Skeletal muscle tissue (tissue), 4 donors: ENCODE results near the gene ROR1. TPM values are rescaled to one million over a fixed set of nuclear protein-coding genes. Genes with fewer than 3 reads are reported as not detected.

Experiments used
- H3K27ac ChIP-seq: one replicate; pipeline ENCODE4 v1.7.0; 2013; ENCODE audit warnings: mild to moderate bottlenecking, low read depth, low read length, inconsistent platforms
- H3K27me3 ChIP-seq, 3 donors: one replicate each; pipeline ENCODE4 v1.7.0; 2013; ENCODE audit warnings: low read length in 3 of 3; ENCODE audit not compliant: control insufficient read depth in 3 of 3, insufficient read depth in 3 of 3
- H3K36me3 ChIP-seq, 3 donors: one replicate each; pipeline ENCODE4 v1.7.0; 2013; ENCODE audit warnings: low read length in 3 of 3; ENCODE audit not compliant: control insufficient read depth in 3 of 3, insufficient read depth in 3 of 3
- H3K4me1 ChIP-seq, 3 donors: one replicate each; pipeline ENCODE4 v1.7.0; 2013; ENCODE audit warnings: low read length in 3 of 3, mild to moderate bottlenecking in 3 of 3; ENCODE audit not compliant: control insufficient read depth in 3 of 3, insufficient read depth in 3 of 3
- H3K4me3 ChIP-seq, 3 donors: one replicate each; pipeline ENCODE4 v1.7.0; 2013; ENCODE audit warnings: low read length in 3 of 3
- H3K9ac ChIP-seq, 3 donors: one replicate each; pipeline ENCODE4 v1.7.0; 2013; ENCODE audit warnings: low read length in 3 of 3, mild to moderate bottlenecking in 3 of 3, moderate library complexity in 2 of 3, low read depth in 1 of 3
- H3K9me3 ChIP-seq, 3 donors: one replicate each; pipeline ENCODE4 v1.7.0; 2013; ENCODE audit warnings: low read length in 3 of 3; ENCODE audit not compliant: control insufficient read depth in 3 of 3
- total RNA-seq: library from RNA; depleted of rRNA; stranded (reverse); fragments of >200 nt; gene quantifications from one replicate; pipeline ENCODE4 v1.2.3, GENCODE V29; 2014
- donor health status: Osteomylitis.

ROR1 gene
- total RNA-seq, 1 donor from 2014 or later = 7.8 TPM

DNA sequence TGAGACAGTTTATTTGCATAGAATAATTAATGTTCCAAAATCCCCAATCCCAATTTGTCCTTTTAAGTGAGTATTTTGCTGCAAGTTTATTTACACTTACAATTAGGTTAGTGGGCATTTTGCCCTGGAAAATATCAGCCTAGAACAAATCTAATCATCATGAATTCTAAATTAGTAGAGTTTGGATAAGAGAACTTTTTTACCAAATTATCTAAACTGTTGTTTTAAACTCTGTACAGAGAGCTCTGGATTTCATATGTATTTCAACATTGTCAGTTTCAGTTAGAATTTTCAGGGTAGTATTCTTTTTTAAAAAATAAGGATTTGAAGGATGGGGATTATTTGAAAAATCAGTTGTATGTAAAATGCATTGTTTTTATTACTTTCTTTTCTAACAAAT lies 401.8 kb downstream of the ROR1 start:
- H3K4me1 ChIP-seq = peaks cover 5 to 8% (median 6%) of the 10 kb centered on the region in 3 donors
- peaks cover 0 to 6% (median 0%) of the 10 kb centered on the region in 3 donors for H3K36me3 ChIP-seq
- no peaks in the 10 kb centered on the region for H3K9me3 ChIP-seq
- no peak overlapping the region for H3K9ac ChIP-seq
- H3K27ac ChIP-seq = no peak overlapping the region
- no peaks in the 10 kb centered on the region for H3K27me3 ChIP-seq
- no peak overlapping the region for H3K4me3 ChIP-seq

DNA sequence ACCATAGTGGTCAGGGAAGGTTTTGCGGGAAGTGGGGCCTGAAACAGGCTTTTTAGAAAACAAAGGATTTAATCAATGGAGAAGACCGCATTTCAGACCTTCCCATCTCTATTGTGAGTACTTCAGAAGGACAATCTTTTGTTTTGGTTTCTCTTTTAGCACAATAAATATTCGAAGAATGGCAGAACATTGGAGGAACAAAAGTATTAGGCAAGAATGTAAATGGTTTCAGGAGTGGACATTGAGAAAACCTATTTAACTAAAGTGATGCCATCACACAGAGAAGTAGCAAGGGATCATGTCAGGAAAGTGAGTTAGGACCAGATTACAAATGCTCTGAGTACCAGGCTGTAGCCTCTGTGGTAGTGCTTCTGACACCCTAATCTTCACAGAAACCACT lies 402.8 kb downstream of the ROR1 start:
- Histone ChIP-seq H3K4me1 (peaks cover 5 to 8% (median 6%) of the 10 kb centered on the region in 3 donors), H3K9ac (no peak overlapping the region), H3K9me3 (no peaks in the 10 kb centered on the region), H3K27me3 (no peaks in the 10 kb centered on the region), H3K4me3 (no peak overlapping the region), H3K36me3 (peaks cover 0 to 6% (median 0%) of the 10 kb centered on the region in 3 donors), H3K27ac (no peak overlapping the region)

DNA sequence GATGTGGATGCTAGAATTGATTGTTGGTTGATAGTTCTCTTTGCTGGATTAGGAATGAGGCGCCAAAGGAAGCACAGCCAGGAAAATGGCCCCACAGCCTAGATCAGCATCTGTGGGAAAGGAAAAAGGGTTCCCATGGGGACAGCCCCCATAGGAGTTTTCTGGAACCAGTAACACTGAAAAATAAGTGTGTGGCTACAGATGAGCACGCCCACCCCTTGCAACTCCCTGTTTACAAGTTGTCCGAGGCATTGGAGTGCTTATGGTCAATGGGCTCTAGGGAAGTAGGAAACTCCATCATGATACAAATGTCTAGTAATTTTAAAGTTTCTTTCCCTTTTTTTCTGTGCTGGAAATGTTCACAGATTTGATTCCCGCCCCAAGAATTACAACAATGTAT lies 405.8 kb downstream of the ROR1 start:
- H3K27ac ChIP-seq = no peak overlapping the region
- H3K4me3 ChIP-seq = no peak overlapping the region
- H3K9me3 ChIP-seq = no peaks in the 10 kb centered on the region

DNA sequence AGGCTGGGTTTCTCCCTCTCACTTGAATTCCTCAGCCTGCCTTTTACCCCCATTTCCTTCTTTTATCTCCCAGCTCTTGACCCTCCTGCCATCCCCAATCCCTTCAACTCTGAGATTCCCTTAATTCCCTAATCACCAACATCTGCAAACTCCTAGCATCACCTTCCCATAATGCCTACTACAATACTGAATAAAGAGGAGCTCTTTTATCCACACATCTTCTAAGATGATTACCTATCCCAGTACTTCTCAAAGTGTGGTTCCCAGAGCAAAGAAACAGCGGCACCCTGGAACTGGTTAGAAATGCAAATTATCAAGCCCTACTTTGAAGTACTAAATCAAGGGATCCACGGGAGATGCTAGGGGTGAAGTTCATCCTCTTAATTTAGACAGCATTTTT lies 408.4 kb downstream of the ROR1 start:
- Histone ChIP-seq H3K27ac (no peak overlapping the region), H3K4me1 (peaks cover 3 to 11% (median 6%) of the 10 kb centered on the region in 3 donors), H3K36me3 (peaks cover 0 to 6% (median 0%) of the 10 kb centered on the region in 3 donors), H3K27me3 (no peaks in the 10 kb centered on the region), H3K9me3 (no peaks in the 10 kb centered on the region), H3K4me3 (no peak overlapping the region), H3K9ac (no peak overlapping the region)

More for the DNA sequence above, 405.8 kb downstream of the ROR1 start:
- no peak overlapping the region for H3K9ac ChIP-seq
- no peaks in the 10 kb centered on the region for H3K27me3 ChIP-seq
- H3K36me3 ChIP-seq = peaks cover 0 to 6% (median 0%) of the 10 kb centered on the region in 3 donors
- peaks cover 3 to 11% (median 6%) of the 10 kb centered on the region in 3 donors for H3K4me1 ChIP-seq

DNA sequence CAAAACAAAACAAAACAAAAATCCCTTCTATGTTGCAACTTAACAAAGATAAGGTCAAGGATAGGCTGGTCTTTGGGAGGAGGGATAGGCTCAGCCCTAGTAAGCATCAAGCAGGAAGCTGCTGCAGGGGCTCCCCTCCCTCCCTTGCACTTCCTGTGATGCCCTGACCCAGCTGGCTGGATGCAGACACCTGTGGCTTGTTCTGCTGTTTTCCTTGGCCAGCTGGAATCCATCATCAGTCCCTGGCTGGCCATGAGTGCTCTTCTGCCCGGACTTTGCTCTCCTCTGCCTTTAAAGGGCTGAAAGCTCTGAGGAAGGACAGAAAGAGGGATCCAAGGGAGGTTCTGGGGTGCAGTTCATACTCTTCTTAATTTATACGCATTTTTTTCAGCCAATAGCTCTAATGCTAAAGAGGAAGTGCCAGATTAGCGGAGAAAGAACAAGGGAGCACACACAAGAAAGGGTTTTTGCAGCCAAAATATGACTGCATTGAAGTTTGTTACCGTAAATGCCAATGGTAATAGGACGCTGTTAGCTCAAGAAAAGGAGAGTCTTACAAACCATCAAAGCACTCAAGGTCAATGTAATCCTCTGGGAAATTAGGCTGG lies 409.7 kb downstream of the ROR1 start:
- H3K9ac ChIP-seq = peak overlapping the region in 1 of 3 donors; percentile 28
- H3K9me3 ChIP-seq = no peaks in the 10 kb centered on the region
- no peaks in the 10 kb centered on the region for H3K27me3 ChIP-seq
- peaks cover 0 to 2% (median 0%) of the 10 kb centered on the region in 3 donors for H3K36me3 ChIP-seq
- H3K27ac ChIP-seq = no peak overlapping the region
- H3K4me3 ChIP-seq = peak overlapping the region in 1 of 3 donors; percentile 25
- H3K4me1 ChIP-seq = peaks cover 3 to 11% (median 6%) of the 10 kb centered on the region in 3 donors

DNA sequence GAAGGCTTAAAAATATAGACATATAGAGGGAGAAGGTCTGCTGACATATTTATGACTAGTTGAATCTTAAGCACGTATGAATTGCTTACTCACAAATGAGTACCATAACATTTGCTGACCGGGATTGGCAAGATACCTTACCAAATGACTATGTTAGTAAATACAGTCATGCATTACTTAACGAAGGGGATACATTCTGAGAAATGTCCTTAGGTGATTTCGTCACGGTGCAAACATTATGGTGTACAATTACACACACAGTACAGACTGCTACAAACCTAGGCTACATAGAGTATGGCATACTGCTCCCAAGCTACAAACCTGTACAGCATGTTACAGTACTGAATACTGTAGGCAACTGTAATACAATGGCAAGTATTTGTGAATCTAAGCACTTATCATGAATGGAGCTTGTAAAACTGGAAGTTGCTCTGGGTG lies 410.2 kb downstream of the ROR1 start:
- Histone ChIP-seq H3K4me1 (peaks cover 3 to 11% (median 6%) of the 10 kb centered on the region in 3 donors), H3K9me3 (no peaks in the 10 kb centered on the region), H3K27ac (no peak overlapping the region), H3K27me3 (no peaks in the 10 kb centered on the region), H3K9ac (peak overlapping the region in 1 of 3 donors; percentile 28), H3K4me3 (peak overlapping the region in 1 of 3 donors; percentile 25), H3K36me3 (no peaks in the 10 kb centered on the region)

DNA sequence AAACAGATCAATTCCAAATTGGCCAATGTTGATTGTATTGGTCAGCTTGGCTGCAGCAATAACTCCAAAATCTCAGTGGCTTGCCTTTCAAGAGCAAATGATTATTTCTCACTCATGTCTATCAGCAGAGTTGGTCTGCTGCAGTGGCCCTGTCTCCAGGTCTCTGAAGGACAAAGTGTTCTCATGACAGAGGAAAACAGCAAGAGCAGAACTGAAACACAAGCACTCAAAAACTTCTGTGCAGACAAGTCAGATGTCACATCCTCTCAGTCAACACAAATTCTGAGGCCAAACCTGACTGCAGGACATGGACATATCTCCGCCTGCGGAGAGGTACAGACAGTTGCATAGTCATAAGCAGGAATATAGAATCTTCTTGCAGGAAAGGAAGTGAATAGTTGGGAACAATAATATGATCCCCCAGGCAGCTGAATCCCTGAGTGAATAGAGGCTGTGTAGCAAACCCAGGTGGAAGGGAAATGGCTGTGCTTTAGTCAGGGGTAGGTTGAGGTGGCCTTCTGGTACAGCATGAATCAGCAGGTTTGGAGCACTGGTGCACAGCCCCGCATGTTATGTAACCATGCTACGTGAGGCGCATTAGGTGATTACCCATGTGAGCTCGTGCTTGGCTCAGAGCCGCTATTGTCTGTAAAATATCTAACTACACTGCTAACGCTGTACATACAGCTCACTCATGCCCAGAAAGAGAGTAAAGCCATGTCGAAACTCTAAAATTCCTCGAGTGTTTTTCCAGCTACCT lies 412.5 kb downstream of the ROR1 start:
- peaks cover 3 to 11% (median 6%) of the 10 kb centered on the region in 3 donors for H3K4me1 ChIP-seq
- H3K9ac ChIP-seq = no peak overlapping the region
- no peaks in the 10 kb centered on the region for H3K36me3 ChIP-seq
- H3K27ac ChIP-seq = no peak overlapping the region
- H3K9me3 ChIP-seq = no peaks in the 10 kb centered on the region
- H3K4me3 ChIP-seq = no peak overlapping the region
- no peaks in the 10 kb centered on the region for H3K27me3 ChIP-seq

DNA sequence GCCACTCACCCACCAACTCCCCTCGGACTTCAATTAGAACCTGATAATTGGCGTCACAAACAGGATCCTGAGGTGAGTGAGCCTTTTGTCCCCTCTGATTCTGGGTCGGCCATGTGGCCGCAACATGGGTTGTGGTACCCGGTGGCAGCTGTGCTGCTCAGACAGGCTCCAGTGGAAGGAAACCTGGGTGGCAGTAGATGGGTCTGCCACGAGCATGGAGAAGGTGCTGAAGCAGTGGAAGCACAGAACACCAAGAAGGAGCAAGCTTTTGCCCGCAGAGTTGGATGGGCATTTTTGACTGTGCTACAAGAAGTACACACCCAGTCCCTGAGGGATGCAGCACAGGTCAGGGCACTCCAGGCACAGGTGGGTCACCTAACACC lies 413.1 kb downstream of the ROR1 start:
- Histone ChIP-seq H3K36me3 (no peaks in the 10 kb centered on the region), H3K27ac (no peak overlapping the region), H3K9me3 (no peaks in the 10 kb centered on the region), H3K27me3 (no peaks in the 10 kb centered on the region), H3K4me1 (peaks cover 3 to 11% (median 6%) of the 10 kb centered on the region in 3 donors), H3K4me3 (no peak overlapping the region), H3K9ac (no peak overlapping the region)

DNA sequence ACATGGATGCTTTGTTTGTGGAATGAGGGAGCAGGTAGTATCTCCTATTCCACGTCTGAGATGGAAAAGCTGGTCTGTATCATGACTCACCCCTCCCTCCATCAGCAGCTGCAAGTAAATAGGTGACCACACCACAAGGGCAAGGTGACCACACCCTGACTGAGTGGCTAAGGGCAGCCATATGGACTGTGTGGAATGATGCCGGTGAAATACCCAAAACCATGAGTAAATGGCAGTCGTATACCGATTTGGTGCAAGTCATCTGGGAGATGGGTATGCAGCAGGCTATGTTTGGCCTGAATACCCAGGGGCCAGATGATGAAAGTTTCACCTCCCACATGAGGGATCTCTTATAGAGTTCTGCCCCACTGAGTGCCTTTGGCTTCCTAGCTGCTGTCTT lies 413.8 kb downstream of the ROR1 start:
- Histone ChIP-seq H3K9me3 (no peaks in the 10 kb centered on the region), H3K36me3 (no peaks in the 10 kb centered on the region), H3K27me3 (no peaks in the 10 kb centered on the region), H3K4me1 (peaks cover 3 to 11% (median 6%) of the 10 kb centered on the region in 3 donors), H3K9ac (no peak overlapping the region), H3K4me3 (no peak overlapping the region), H3K27ac (no peak overlapping the region)

DNA sequence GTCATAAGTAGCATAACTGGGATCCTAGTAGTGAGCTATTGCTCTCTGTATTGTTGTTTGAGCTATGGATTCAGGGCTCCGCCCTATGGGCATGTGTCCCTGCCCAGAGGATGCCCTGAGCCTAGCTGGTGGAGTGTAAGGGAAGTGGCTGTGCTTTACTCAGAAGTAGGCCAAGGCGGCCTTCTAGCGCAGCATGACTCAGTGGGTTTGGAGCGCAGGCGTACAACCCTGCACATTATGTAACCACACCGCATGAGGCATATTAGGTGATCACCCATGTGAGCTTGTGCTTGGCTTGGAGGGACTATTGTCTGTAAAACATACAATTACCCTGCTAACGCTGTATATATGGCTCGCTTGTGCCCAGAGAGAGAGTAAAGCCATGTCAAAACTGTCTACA lies 418.5 kb downstream of the ROR1 start:
- no peak overlapping the region for H3K27ac ChIP-seq
- peaks cover 0 to 4% (median 2%) of the 10 kb centered on the region in 3 donors for H3K4me1 ChIP-seq
- no peaks in the 10 kb centered on the region for H3K9me3 ChIP-seq
- no peak overlapping the region for H3K4me3 ChIP-seq
- H3K27me3 ChIP-seq = no peaks in the 10 kb centered on the region
- H3K36me3 ChIP-seq = no peaks in the 10 kb centered on the region
- no peak overlapping the region for H3K9ac ChIP-seq
